ENCODE data around the gene WDR26.
A peak's percentile ranks its signal among the peaks of the same experiment; 100 is the strongest.
"Not testable (repeated sequence)": the region's sequence is repeated elsewhere in the genome, so short reads cannot be mapped to it uniquely, and the experiment has no call there.

WDR26 gene

DNA sequence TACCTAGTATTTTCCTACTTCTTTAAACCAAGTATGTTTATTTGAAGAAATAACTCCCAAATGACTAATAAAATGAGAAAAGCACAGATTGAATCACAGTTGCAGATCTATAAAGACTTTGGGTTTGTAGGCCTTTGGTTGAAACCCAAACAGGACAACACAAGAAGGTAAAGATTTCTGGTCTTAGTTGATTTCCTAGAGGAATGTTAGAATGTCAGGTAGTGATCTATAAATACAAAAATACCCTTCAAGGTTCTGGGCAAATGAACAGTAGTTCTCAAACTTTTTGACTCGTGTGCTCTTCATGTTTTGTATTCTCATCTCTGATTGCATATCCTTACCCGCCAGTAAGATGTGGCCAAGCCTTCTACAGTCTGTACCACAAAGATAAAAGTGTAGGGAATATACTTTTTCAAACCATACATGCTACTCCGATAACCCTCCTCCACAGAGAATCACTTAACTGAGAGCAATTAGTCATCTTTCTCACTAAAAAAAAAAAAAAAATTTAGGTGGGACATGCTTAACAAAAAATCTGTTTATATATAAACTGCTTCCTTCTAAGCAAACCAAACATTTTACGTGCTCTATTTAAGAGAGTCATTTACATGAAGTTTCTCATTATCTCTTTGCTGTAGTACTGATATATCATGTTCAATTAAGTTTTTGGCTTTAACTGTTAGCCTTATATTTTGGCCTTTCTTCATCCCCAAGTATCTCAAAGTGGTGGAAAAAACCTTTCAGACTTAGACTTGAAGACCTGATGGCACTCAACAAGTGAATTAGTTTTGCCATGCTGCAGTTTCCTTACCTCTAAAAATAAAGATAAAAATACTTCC lies 42.0 kb downstream of the WDR26 start:
- no peak for DNase-seq

DNA sequence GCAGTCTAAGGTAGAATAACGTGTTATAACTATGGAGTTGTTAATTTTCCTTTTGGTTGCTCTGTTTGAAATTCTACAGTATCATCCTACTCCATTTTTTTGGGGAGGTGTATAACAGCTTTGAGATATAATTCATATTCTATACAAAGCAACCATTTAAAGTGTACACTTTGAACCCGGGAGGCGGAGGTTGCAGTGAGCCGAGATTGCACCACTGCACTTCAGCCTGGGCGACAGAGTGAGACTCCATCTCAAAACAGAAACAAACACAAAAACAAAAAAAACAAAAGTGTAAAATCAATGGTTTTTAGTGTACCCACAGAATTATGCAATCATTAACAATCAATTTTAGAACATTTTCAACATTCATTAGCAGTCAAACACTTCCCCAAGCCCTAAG lies 44.1 kb downstream of the WDR26 start:
- no peak for DNase-seq

DNA sequence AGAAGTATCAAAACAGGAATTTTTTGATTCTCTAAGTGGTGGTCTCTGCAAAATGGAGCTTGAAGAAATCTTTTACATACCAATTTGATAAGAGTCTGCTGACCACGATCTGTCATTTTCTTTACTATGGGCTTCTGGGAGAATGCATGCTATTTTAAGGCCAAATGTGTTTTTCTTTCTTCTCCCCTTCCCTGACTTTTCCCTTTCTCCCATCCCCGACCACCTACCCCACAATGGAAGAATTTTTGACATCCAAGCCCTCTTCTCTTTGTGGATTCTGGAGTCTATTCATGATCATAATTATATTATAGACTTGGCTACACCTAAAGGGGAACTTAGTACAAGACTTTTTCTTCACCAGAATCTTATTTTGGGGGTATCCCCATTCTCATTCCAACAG lies 46.7 kb downstream of the WDR26 start:
- DNase-seq = no peak

- DNase-seq = no peak
Observed at GRCh38 chr1:224387302-224387912, 47.2 kb downstream of the WDR26 start.

GRCh38 chr1:224383218-224383617 lies 51.4 kb downstream of the WDR26 start:
- DNase-seq = no peak

DNA sequence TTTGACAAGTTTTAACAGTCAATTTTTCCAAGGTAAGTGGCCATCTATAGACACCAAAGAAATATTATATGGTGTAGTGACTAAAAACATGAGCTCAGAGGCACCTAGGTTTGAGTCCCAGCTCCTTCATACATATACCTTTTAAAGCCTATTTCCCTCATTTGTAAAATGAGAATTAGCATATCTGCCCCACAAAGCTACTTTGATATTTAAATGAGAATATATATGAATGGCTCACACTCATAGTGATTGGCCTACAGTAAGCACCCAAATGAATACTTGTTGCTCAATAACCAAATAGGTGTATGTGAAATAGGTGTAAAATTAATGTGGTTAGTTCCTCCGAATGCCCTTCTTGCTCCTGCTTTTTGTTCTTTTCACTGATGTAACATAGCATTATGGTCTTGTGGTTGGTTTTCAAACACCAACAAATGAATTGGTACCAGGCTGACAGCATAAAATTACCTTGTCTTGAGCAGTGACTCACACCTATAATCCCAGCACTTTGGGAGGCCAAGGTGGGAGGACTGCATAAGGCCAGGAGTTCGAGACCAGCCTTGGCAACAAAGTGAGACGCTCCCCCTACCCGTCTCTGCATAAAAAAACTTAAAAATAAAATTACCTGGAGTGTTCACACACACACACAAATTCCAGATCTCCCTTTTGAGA lies 52.6 kb downstream of the WDR26 start:
- DNase-seq = no peak

GRCh38 chr1:224380003-224380402 lies 54.6 kb downstream of the WDR26 start:
- DNase-seq = no peak

DNA sequence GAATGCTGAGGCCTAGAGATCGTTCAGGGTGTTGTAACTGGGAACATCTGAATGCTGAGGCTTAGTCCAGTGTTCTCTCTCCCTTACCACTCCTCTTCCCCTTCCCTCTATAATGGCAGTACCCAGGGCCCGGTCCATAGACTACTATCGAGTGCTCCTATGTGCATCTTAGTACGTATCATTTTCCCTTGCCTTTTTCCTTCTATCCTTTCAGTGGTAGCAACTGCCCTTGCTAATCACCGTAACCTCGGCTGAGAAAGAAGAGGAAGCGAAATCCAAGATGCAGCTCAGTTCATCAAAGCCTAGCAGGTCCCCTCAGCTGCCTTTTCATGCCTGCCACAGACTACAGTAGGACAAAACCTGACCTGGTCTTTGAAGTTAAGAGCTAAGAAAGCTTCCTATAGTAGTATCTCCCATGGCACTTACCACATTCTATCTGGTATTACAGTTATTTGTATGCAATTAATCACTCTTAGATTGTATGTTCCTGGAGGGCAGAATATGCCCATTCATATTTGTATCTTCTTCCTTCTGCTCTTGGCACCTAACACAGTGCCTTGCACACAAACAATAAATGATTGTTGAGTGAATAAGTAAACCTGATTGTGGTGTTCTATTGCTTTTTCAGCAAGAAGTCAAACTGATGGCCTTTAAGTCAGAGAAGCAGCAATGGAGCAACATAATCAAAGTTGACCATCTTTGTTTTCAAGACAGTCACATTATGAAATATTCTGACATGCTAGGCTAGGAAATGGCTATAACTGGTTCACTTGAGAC lies 55.6 kb downstream of the WDR26 start:
- DNase-seq = no peak

- DNase-seq = no peak
Observed at GRCh38 chr1:224377676-224378006, 57.0 kb downstream of the WDR26 start.

GRCh38 chr1:224375059-224375458 lies 59.5 kb downstream of the WDR26 start:
- DNase-seq = no peak

- no peak for DNase-seq
Observed at GRCh38 chr1:224373008-224373590, 61.5 kb downstream of the WDR26 start.

- DNase-seq = no peak
Observed at GRCh38 chr1:224368409-224368808, 66.2 kb downstream of the WDR26 start.

DNA sequence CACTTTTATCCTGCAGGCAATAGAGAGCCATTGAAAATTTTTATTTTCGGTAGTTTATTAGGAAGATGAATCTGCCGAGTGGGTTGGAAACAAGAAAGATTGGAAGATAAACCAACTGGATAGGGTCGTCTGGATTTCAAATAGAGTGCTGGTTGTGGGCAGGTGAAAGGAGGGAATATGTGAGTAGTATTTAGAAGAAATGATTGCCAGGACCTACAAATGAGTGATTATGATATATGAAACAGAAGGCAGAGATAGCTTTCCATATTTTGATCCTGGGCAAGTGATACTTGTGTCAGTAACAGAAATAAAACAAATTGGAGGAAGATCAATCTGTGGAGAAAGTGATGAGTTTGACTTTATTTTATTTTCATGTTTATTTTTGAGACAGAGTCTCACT lies 75.4 kb downstream of the WDR26 start:
- DNase-seq = no peak

GRCh38 chr1:224358237-224358636 lies 76.4 kb downstream of the WDR26 start:
- no peak for DNase-seq

DNA sequence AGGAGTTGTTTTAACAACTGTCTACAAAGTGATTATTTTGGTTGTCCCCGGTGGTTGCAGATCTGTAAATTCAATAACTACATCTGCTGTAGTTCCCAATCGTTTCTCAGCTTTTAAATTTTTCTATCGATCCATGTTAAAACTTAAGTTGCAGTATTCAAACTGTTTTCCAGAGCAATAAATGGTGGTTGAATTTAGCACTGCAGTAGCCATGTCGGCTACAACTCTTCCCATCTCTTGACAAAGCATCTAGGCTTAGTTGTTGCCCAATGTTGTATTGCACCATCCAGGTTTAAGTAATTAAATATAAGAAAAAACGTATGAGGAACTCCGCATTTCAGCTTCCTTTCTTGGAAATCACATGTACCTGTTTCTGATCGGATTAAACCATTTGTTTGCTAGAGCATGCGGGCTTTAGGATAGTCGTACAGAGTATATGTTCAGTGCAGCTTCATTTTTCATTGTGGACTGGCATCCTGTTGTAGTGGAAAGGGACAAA lies 76.9 kb downstream of the WDR26 start:
- no peak for DNase-seq

- peak; percentile 49 to 77 for DNase-seq
Observed at GRCh38 chr1:224356685-224357625, 77.6 kb downstream of the WDR26 start, which contains the start of gene CNIH4. TSS of gene CNIH4 (plus strand) at chr1:224356879. CDS start at chr1:224356925, 46 bp downstream.

DNA sequence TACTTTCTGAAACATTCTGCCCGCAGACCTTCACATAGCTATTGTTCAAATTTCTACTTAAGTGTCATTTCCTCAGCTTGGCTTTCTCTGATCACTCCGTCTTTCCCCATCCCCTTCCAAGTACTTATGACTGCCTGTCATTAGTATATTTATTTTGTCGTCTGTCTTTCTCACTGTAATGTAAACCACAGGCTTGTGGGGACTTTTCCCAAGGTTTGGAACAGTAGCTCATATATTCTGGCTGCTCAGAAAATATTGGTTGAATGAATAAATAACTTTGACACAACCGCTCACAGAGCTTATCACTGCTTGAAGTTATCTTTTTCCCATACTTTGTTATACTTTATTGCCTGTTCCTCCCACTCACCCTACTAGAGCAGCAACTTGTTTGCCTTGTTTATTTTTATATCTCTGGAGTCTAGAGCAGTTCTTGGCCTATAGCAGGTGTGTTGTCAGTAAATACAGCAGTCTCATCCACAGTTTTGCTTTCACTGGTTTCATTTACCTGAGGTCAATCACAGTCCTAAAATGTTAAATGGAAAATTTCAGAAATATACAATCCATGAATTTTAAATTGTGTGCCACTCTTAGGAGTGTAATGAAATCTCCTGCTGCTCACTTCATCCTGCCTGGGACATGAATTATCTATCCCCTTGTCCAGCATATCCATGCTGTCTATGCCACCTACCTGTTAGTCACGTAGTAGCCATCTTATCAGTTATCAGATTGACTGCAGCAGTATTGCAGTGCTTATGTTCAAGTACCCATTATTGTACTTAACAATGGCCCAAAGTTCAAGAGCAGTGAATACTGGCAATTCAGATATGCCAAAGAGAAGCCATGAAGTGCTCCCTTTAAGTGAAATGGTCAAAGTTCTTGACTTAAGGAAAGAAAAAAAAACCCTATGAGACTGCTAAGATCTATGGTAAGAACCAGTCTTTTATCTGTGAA lies 80.3 kb downstream of the WDR26 start:
- no peak for DNase-seq

- DNase-seq = not testable (repeated sequence)
Observed at GRCh38 chr1:224352436-224353085, 82.0 kb downstream of the WDR26 start.

DNA sequence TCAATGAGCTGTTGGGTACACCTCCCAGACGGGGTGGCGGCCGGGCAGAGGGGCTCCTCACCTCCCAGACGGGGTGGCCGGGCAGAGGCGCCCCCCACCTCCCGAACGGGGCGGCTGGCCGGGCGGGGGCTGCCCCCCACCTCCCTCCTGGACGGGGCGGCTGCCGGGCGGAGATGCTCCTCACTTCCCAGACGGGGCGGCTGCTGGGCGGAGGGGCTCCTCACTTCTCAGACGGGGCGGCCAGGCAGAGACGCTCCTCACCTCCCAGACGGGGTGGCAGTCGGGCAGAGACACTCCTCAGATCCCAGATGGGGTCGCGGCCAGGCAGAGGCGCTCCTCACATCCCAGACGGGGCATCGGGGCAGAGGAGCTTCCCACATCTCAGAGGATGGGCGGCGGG lies 84.9 kb downstream of the WDR26 start:
- not testable (repeated sequence) for DNase-seq

DNA sequence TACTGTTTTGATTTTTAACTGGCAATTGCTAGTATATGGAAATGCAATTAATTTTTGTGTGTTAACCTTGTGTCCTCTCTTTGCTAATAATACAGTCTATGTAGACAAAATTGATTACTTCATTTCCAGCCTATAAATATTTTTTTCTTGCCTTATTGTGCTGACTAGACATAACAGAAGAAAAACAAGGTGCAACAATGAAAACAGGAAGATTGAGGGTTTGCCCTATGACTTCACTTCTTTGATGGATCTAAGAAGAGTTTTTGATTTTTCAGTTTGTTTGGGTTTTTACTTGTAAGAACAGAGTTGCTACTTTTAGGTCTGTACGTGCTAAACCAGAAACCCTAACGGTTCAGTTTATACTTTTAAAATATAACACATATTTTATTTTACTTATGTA lies 86.5 kb downstream of the WDR26 start:
- no peak for DNase-seq
